Right renal pelvis (tissue), 4 donors: ENCODE data around the gene ANO2. TPM values are rescaled to one million over a fixed set of nuclear protein-coding genes. Genes with fewer than 3 reads are reported as not detected.
"Not testable (repeated sequence)": the region's sequence is repeated elsewhere in the genome, so short reads cannot be mapped to it uniquely, and the experiment has no call there.

ENCODE experiments used
- DNase-seq, 4 donors: peaks; one replicate each; pipeline ENCODE4 v3.0.0-alpha.2; 2013; ENCODE audit warnings: low read depth in 4 of 4, low spot score in 3 of 4, missing footprints in 1 of 4
- polyA plus RNA-seq, 4 donors: library from polyadenylated mRNA; unstranded; fragments of 120-200 nt; gene quantifications; one replicate each; pipeline ENCODE4 v1.2.1, GENCODE V29; 2013; ENCODE audit not compliant: insufficient read length in 4 of 4

Gene ANO2
- polyA plus RNA-seq, 4 donors: 3.0 to 4.6 (median 3.9) TPM

DNA sequence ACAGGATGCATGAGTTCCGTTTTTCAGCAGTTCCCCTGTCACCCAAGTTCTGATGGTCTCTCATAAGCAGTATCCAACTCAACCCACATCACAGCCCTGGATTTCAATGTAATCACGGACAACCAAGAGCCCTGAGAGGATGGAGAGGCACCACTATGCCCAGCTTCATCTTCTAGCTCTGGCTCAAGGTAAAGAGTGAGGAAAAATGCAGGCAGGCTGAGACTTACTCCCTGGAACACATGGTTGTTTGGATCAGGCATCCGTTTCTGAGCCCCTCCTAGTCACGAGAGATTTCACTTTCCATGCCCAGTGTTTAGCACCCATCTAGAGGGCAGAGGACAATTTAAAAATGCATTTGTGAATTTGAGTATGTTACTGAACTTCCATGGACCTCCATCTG, 45.0 kb downstream of the ANO2 start:
- DNase-seq: no peak

DNA sequence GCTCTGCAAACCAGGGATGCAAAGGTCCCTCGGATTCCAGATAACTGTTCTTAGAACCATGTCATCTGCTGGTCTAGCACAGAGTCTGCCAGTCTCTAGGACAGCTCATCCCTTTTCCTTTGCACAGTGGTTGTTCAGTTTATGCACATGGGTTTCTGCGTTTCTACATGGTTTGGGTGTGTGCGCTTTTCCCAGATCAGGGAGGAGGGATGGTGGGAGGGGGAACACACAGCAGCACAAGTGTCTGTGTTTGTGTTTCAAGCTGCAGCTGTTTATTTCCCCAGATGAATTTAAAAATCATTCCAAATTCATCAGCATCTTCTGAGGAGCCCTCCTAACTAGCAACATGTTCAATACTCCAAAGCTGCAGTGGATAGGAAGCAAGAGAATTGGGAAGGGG, 45.4 kb downstream of the ANO2 start:
- DNase-seq: no peak

DNA sequence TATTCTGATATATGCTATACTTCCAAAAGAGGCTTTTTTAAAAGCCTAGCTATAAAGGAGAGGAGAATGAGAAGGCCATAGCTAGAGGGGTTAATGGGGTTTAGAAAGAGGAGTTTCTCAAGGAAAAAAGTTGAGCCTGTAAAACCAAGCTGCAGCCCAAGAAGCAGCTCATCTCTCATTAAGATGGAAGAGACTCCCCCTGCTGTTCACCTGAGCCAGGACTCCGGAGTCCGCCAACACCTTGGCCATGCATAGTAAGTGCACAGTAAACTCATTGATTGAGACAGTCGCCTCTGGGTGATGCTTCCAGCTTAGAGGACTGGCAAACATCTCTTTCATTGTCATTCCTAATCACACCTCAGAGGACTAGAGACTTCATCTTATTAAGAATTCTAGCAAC, 46.2 kb downstream of the ANO2 start:
- DNase-seq: no peak

DNA sequence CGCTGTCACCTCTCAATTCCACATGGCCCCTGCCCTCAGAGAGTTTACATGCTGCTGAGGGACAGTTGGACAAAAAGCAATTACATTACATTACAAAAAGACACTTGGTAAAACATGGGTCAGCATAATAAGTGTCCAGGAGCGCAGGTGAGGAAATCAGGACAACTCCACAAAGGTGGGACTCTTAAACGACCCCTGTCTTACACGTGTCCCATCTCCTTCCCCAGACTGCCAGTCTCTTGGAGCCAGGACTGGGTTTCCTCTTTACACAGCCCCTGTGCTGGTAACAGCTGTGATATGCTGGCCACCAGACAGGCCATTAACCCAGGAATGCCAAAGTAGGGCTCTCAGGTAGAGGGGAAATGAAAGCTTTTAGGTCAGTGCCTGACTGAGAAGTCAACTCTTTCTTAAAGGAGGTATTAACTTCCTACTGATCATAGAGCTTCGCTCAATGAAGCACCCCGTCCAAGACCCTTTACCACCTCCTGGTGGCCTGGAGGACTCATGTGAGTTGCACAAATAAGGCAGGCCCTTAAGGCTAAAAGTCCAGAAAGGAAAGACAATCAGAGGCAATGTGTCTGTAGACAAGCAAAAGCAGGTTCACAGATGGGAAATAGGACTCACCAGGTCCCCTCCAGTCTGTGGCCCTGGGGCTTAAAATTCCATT, 55.5 kb downstream of the ANO2 start:
- DNase-seq: no peak

DNA sequence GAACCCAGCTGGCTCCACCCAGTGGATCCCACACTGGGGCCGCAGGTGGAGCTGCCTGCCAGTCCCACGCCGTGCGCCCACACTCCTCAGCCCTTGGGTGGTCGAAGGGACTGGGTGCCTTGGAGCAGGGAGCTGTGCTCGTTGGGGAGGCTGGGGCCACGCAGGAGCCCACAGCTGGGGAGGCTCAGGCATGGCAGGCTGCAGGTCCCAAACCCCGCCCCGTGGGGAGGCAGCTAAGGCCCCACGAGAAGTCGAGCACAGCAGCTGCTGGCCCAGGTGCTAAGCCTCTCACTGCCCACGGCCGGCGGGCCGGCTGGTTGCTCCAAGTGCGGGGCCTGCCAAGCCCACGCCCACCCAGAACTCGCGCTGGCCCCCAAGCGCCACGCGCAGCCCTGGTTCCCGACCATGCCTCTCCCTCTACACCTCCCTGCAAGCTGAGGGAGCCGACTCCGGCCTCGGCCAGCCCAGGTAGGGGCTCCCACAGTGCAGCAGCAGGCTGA, 56.2 kb downstream of the ANO2 start:
- no peak for DNase-seq

DNA sequence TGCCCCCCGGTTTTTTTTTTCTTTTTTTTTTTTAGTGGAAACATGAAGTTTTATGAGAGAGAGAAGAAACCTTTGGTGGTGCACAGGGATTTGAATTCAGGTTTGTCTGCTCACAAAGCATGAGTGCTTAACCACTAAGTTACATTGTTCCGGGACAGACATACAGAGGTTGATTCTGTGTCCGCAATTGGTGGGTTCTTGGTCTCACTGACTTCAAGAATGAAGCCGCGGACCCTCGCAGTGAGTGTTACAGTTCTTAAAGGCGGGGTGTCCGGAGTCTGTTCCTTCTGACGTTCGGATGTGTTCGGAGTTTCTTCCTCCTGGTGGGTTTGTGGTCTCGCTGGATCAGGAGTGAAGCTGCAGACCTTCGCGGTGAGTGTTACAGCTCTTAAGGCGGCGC, 57.2 kb downstream of the ANO2 start:
- DNase-seq: not testable (repeated sequence)

DNA sequence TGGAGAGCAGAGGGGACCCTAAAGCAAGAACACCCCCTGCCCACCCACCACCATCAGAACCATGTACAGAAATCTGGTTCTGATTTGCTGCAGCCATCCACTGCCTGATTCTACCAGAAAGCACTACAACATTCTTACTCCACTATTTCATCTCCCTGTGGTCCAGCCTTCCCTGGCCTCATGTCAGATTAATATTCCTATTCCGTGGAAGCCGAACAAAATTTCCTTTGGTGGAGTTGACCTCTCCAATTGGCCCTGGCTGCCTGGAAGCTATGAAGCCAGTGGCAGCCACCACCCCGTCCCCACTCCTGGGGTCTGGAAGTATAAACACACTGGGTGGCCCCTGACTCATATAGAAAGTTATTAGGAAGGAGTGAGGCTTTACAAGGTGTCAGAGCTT, 60.2 kb downstream of the ANO2 start:
- DNase-seq: no peak

DNA sequence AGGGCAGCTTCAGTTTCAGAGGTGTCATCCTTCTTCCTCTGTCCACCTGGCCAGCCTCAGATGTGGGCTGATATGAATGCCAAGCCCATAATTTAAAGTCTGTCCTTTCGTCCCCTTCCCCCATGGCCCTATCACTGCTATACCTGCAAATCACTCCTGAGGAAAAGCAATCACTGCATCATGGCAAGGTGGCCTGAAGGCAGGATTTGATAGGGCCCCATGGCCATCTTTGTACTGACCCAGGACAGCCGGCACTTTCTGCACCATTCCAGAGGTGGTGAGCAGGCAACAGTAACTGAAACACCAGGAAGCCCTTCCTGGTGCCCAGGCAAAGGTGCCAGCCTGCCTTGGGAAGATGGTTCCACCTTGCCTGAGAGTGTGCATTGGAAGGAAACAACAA, 60.8 kb downstream of the ANO2 start:
- DNase-seq: no peak

DNA sequence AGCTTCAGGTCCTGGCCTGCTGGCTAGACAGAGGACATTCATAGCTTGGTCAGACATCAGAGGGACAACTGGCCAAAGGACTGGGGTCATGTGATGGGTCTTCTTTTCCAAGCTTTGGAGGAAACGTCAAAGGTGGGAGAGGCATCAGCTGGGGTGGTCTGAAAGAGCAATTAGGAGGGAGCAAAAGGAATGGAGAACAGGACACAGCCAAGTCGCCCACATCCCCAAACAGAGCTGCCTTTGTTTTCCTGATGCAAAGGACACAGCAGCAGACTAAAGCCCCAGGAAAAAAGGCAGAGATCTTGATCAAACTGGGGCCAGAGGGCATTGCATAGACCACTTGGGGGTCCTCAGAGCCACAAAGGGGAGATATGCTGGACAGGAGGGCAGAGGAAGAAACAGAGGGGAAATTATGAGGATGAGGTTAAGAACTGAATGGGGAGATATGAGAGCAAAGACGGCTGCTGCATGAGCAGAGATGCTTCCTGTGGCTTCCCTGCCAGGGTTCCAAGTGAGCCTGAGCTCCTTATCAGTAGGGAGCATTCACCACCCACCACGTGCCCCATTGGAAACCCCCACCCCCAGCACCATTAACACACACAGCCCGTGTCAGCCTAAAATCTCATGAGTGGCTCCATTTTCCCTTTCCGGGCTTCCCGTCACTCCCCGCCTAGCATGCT, 62.4 kb downstream of the ANO2 start:
- DNase-seq: no peak

DNA sequence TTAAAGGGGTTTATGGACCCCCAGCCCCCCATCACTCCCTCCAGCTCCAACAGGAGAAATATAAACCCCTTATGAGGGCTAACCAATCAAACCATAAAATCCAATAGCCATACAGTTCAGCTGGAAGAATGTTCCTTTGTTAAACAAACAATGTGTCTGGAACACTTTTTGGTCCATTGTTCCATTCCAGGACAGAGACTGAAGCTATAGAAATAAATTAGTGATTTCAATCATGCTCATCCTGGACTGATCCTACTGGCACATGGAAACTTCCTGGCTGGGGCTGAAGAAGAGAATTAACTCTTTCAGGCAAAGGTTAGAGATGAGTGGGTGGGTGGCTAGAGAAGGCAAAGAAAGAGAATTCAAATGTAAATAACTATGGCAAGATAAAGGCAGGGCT, 63.4 kb downstream of the ANO2 start:
- DNase-seq: no peak

DNA sequence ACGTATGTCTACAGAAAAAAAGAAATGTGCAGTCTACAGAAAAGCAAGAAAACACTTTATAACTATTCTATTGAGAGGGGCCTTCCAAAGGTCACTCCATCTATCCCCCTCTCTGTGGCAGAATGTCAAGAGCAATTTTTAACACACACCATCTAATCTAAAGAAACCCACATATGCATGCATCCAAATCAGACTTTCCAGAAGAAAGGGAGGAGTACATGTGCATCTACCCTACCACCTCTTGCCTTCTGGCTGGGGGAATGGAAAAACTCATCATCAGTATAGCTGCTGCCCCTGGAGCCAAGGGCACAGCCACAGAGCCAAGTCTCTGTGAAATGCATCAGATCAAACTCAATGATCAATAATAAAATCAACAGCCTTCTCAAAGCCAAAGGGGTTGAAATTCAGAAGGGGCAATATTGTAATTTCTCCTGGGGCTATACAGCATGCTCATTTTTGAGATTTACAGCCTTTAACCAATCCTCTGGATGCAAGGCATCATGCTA, 63.9 kb downstream of the ANO2 start:
- DNase-seq: no peak

DNA sequence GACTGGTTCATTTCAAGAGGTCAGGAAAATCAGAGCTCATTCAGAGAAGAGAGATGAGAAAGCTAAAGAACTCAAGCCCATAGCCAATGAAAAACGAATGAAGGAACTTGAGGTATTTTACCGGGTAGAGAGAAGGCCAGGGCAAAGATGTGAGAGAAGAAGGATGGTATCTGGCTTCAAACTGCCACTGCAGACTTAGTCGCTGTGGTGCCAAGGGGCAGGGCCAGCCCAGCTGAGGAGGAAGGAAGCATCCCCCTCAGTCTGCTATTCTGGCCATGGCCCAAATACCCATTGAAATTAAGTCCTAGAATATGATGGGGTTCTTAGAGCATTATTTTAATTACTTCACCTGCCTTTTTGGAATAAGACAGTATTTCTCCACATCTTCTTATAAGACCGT, 69.2 kb downstream of the ANO2 start:
- no peak for DNase-seq

DNA sequence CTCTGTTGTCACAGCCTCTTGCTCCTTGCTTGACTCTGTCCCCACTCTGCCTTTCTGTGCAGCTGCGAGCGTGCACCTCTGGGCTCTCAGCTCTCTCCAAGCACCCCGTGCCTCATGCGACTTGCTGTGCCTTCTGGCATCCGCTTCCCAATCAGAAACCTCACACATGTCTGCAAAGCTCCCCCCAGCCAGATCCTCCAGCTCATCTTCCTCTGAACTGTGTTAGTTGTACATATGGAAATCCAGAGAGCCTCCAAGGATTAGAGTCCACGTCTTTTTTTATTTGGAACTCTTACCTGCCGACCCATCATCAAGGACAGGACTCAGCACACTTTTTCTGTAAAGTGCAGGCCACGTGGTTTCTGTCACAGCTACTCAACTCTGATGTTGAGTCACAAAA, 70.5 kb downstream of the ANO2 start:
- DNase-seq: no peak

DNA sequence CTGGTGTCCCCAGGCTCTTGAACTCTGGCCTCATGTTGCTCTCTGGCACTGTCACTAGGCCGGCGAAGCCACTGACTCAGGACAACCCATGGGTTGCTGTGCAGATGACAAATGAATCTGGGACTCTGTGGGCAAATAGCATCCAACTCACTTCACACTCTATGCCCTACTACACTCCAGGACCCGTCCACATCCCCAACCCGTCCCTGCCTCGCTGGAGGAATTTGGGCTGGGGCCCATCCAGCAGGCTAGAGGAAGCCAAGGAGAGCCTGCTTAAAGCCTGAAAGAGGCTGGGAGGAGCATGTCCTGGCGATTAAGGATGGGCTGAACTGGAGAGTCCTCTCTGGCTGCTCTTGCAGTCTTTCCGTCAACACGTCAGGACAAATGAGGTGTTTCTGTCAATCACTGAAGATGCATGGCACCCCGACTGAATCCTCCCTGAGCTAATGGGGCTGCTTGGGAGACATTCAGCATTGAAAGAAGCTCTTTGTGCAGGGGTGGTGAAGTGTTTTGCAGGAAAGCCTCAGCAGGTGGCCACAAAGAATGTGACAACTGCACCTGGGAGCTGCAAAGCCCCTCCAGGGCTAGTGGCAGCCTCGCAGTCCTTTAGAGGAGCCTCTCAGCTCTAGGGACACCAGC, 71.7 kb downstream of the ANO2 start:
- no peak for DNase-seq

DNA sequence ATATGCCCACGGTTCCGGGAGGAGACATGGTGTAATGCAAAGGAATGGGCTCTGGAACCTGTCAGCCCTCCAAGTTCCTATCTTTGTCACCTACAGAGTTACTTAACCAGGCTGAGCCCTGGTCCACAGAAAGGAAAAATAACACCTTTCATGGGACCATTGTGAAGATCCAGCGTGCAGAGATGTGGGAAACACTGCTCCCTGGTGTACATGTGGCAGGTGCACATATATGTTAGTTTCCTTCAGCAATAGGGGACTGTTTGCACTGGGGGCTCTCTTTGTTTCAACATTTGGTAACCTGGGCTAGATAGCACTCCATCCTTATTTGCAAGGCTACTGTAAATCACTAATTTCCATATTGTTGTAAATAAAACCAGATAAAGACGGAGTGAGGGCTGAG, 72.3 kb downstream of the ANO2 start:
- DNase-seq: no peak

DNA sequence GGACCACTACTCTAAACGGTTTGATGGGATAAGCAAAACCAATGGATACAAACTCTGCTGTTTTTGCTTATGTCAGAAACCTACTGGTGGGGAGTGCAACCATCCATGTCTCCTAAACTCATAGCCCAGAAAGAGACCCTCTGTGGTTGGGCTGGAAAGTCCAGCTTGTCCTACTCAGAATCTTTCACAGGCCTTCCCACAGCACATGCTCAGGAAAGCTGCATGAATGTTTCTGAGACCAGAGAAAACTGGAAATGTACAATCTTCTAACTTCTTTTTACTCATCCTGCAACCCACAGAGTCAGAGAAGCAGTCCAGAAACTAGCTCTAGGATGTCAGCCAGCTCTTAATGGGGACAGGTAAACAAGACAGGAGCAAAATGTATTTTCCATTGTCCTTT, 73.3 kb downstream of the ANO2 start:
- DNase-seq: no peak

DNA sequence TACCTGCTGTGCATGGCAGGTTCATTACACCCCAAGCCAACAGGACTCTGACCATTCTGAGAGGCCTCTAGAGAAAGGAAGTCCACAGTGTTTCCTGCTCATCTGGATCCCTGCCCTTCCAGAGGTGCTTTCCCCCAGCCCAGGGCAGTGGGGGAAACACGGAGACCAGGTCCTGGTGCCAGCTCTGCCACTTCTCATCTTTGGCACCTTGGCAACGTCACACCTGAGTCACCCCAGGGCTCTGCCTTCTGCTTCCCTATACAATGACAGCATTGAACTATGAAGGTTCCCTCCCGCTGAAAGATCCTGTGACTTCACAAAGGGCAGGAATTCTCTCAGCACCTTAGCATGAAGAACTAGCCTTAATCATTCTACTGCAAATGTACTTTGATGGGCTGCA, 74.9 kb downstream of the ANO2 start:
- no peak for DNase-seq

DNA sequence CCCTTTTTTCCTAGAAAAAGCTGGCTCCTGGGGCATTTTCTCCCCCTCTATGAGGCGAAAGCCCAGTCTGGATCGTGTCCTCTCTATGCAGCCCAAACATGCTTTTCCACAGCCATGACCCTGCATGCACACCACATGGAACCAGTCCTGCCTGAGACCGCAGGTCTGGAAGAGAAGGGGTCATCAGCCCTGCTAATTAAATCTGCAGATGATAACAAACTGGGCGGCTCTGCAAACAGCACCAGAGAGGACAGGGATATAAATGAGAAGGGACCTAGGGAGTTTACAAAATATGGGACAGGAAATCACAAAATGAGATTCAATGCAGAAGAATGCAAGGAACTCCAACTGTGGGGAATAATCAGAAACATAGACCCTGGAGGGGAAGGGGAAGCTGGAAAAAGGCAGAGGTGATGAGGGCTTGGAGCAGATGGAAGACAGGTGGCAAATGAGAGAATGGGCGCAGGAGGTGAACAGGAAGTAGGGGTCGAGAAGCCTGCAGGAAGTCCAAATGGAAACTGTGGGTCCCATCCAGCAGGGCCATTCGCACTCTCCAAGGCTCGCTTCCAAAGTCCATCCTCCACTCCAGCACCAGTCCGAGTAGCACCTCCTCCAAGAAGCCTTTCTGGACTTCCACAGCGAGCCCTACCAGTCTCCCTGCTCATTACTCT, 76.3 kb downstream of the ANO2 start:
- peak in 1 of 4 donors; percentile 10 for DNase-seq

DNA sequence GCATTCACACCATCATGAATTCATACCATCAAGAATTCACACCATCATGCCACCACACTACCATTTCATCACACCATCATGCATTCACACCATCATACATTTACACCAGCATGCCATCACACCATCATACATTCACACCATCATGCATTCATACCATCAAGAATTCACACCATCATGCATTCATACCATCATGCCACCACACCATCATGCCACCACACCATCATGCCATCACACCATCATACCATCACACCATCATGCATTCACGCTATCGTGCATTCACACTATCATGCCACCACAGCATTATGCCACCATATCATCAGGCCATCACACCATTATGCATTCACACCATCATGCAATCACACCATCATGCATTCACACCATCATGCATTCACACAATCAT, 79.7 kb downstream of the ANO2 start:
- no peak for DNase-seq

DNA sequence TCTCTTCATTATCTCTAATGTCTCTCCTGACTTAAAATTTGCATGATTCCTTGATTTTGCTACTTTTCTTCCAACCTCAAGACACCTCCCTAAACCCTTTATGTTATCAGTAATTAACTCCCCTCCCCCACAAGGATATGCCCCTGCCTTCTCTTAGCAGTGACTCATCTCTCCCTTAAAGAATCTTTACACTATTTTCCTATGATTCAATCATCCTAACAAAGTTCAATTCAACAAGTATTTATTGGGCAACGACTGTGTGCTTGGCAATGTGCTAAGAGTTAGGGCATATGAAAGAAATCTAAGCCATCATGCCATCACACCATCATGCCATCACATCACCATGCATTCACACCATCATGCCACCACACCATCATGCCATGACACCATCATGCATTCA, 80.1 kb downstream of the ANO2 start:
- DNase-seq: no peak

DNA sequence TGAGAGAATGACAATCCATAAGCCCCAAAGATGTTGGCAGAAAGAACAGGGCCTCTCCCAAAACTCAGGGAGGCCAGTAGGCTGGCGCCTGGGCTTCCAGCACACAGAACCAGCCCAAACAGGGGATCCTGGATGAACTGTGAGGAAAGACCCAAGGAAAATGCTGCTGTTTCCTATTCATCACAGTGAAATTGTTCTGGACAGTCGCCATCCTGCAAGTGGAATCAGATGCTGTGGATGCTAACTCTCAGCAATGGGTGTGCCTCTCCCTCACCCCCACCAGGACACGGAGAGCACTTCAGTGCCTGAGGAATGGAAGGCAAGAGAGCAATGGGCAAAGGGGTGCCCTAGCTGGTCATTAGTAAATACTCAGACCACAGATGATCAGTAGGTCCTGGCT, 80.8 kb downstream of the ANO2 start:
- DNase-seq: no peak
